NT2/D1 (cell line): Measurements from ENCODE around the gene GOLGA3.

Experiments used
- DNase-seq: peaks from one replicate; pipeline ENCODE4 v3.0.0-alpha.2; 2011; ENCODE audit warnings: low read depth, low spot score
- H3K27me3 ChIP-seq: 2 replicates; pipeline ENCODE4 v1.6.0; 2011; ENCODE audit warnings: mild to moderate bottlenecking; ENCODE audit not compliant: insufficient read length, insufficient read depth
- H3K36me3 ChIP-seq: 2 replicates; pipeline ENCODE4 v1.6.1; 2011; ENCODE audit warnings: mild to moderate bottlenecking, low read length, mixed read lengths; ENCODE audit not compliant: insufficient read depth, insufficient read length
- H3K4me1 ChIP-seq: 2 replicates; pipeline ENCODE4 v1.5.1; 2011; ENCODE audit not compliant: insufficient read depth, insufficient read length
- H3K4me3 ChIP-seq: 2 replicates; pipeline ENCODE4 v1.5.1; 2011; ENCODE audit warnings: low read depth; ENCODE audit not compliant: insufficient read length
- H3K9ac ChIP-seq: 2 replicates; pipeline ENCODE4 v1.6.0; 2011; ENCODE audit warnings: low read depth; ENCODE audit not compliant: insufficient read length
- H3K9me3 ChIP-seq: 2 replicates; pipeline ENCODE4 v1.5.1; 2011; ENCODE audit warnings: mild to moderate bottlenecking, low read length; ENCODE audit not compliant: insufficient read depth
- SUZ12 ChIP-seq: IDR thresholded peaks from 2 replicates; pipeline ENCODE4 v1.6.1; 2011; ENCODE audit not compliant: insufficient read length, insufficient read depth; ENCODE audit errors: extremely low read depth
- YY1 ChIP-seq: IDR thresholded peaks from 2 replicates; pipeline ENCODE4 v1.6.1; 2011; ENCODE audit not compliant: insufficient read length, insufficient read depth
- ZNF274 ChIP-seq: IDR thresholded peaks from 2 replicates; pipeline ENCODE4 v1.6.1; 2011; ENCODE audit warnings: mild to moderate bottlenecking, low read depth, low read length

GOLGA3 gene

DNA sequence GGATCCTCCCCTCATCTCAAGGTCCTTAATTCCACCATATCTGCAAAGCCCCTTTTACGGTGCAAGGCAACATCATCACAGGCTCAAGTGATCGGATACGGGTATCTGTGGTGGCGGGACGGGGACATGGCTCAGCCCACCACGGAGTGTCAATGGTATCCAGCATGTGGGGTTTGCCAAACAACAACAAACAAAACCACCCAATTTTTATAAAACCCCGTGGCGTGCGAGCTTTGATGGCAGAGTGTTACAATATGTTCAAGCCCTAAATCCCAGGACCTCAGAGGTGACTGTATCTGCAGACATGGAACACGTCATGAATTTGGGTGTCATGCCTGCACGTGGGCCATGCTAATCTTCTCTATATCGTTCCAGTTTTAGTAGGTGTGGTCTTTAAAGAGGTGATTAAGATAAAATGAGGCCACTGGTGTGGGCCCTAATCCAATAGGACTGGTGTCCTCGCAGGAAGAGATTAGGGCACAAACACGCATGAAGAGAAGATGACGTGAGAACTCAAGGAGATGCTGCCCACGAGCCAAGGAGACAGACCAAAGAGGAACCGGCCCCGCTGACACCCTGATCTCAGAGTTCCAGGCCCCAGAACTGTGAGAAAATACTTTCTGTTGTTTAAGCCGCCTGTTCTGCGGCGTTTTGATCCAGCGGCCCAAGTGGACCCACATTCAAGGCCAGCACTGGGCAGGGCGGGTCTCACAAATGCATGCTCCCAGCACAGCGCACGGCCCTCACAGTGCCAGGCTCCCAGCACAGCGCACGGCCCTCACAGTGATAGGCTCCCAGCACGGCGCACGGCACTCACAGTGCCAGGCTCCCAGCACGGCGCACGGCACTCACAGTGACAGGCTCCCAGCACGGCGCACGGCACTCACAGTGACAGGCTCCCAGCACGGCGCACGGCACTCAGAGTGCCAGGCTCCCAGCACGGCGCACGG, 6.7 kb upstream of the GOLGA3 start:
- Histone ChIP-seq H3K9me3 (no peaks in the 10 kb centered on the region), H3K4me3 (no peak overlapping the region), H3K36me3 (peaks cover 78% of the 10 kb centered on the region), H3K9ac (no peak overlapping the region), H3K4me1 (no peaks in the 10 kb centered on the region), H3K27me3 (no peaks in the 10 kb centered on the region)
- TF ChIP-seq SUZ12 (no peak), ZNF274 (no peak), YY1 (no peak)
- no peak for DNase-seq

DNA sequence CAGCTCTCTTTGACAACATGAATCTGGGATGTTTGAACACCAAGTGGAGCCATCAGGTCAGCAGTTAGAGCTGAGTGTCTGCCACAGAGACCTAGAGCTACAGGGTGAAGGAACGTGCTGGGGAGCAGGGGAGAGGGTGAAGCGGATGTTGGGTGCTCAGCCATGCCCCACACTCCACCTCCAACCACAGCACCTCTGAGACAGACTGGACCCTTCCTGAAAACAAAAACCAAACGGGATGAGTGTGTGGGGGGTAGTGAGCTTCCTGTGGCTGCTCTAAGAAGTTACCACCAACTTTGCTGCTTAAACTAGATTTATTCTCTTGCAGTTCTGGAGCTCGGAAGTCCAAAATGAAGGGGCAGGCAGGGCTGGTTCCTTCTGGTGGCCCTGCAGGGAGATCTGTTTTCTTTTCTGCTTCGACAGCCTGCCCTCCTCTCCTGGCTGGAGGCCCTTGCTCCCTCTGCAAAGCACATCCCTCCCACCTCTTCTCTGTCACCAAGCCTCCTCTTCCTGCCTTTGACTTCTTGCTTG, 5.6 kb upstream of the GOLGA3 start:
- H3K9me3 ChIP-seq, result no peaks in the 10 kb centered on the region
- DNase-seq, result no peak
- no peaks in the 10 kb centered on the region for H3K27me3 ChIP-seq
- no peaks in the 10 kb centered on the region for H3K4me1 ChIP-seq
- peaks cover 71% of the 10 kb centered on the region for H3K36me3 ChIP-seq
- TF ChIP-seq YY1 (no peak), ZNF274 (no peak), SUZ12 (no peak)
- no peak overlapping the region for H3K4me3 ChIP-seq
- no peak overlapping the region for H3K9ac ChIP-seq

DNA sequence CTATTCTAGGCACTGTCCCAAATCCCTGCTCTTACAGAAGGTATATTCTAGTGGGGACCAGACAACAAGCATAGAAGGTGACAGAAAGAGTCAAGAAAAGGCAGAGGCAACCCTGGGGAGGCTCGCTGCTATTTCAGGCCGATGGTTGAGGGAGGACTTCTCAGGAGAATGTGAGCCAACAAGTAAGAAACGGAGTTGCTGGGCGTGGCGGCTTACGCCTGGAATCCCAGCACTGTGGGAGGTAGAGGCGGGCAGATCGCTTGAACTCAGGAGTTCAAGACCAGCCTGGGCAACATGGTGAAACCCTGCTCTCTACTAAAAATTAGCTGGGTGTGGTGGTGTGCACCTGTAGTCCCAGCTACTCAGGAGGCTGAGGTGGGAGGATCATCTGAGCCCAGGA, 4.7 kb upstream of the GOLGA3 start:
- no peak overlapping the region for H3K4me3 ChIP-seq
- DNase-seq, result no peak
- TF ChIP-seq SUZ12 (no peak), ZNF274 (no peak), YY1 (no peak)
- no peaks in the 10 kb centered on the region for H3K4me1 ChIP-seq
- no peak overlapping the region for H3K9ac ChIP-seq
- no peaks in the 10 kb centered on the region for H3K27me3 ChIP-seq
- no peaks in the 10 kb centered on the region for H3K9me3 ChIP-seq
- H3K36me3 ChIP-seq, result peaks cover 63% of the 10 kb centered on the region

DNA sequence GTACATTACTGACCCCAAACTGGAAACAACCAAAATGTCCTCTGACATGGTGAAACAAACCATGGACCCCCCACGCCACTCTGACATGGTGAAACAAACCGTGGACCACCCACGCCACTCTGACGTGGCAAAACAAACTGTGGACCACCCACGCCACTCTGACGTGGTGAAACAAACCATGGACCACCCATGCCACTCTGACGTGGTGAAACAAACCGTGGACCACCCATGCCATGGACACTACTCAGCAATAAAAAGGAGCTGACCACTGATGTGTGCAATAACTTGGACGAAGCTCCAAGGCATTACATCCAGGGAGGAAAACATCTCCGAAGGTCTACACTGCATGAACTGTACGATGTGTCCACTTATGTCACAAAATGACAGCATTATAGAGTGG, 3.1 kb upstream of the GOLGA3 start:
- H3K9me3 ChIP-seq, result no peaks in the 10 kb centered on the region
- no peak overlapping the region for H3K4me3 ChIP-seq
- peaks cover 57% of the 10 kb centered on the region for H3K36me3 ChIP-seq
- H3K27me3 ChIP-seq, result no peaks in the 10 kb centered on the region
- no peak overlapping the region for H3K9ac ChIP-seq
- no peak for DNase-seq
- no peak for TF ChIP-seq ZNF274
- no peaks in the 10 kb centered on the region for H3K4me1 ChIP-seq

DNA sequence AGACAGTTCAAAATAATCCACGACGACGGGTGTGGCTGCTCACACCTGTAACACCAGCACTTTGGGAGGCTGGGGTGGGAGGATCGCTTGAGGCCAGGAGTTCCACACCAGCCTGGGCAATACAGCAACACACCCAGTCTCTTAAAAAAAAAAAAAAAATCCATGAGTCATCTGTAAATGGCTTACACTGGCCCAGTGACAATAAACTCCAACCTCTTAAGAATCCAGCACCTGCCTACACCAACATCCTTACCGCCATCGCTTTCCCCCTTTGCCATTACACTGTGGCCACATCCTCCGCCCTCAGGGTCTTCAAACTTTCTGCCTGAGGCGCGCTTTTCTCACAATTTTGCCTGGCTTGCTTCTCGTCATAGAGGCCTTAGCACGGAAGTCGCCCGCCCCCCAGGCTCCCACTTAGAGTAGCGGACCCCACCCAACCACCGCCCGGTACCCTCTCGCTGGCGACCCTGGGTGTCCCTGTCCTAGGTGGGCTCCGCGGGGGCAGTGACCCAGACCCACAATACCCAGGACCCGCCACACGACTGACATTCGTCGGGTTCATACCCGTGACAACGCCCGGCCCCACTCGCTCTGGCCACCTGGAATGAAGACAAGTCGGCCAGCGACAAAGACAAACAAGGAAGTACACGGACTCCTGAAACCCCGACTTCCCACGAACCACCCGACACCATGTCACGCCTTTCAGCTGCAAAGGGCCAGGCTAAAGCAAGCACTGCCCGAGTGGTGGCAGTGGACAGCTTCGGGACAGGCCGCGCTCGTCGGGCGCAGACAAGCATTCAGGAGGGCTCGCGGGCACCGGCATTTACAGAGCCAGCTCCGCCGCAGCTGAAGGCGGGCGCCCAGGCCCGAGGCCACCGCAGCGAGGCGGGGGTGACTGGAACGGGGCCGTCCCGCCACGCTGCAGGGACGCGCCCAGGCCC, 636 bp downstream of the GOLGA3 start:
- H3K4me3 ChIP-seq, result peak overlapping the region; percentile 86
- no peaks in the 10 kb centered on the region for H3K27me3 ChIP-seq
- DNase-seq, result no peak
- TF ChIP-seq SUZ12 (no peak), YY1 (no peak), ZNF274 (no peak)
- peak overlapping the region; percentile 98 for H3K9ac ChIP-seq
- no peaks in the 10 kb centered on the region for H3K9me3 ChIP-seq
- no peaks in the 10 kb centered on the region for H3K4me1 ChIP-seq
- peaks cover 66% of the 10 kb centered on the region for H3K36me3 ChIP-seq

DNA sequence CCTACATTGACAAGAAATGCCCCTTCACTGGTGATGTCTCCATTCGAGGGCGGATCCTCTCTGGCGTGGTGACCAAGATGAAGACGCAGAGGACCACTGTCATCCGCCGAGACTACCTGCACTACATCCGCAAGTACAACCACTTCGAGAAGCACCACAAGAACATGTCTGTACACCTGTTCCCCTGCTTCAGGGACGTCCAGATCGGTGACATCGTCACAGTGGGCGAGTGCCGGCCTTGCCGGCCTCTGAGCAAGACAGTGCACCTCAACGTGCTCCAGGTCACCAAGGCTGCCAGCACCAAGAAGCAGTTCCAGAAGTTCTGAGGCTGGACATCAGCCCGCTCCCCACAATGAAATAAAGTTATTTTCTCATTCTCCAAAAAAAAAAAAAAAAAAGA, 2.8 kb downstream of the GOLGA3 start:
- H3K36me3 ChIP-seq, result peaks cover 60% of the 10 kb centered on the region
- H3K9me3 ChIP-seq, result no peaks in the 10 kb centered on the region
- no peak overlapping the region for H3K9ac ChIP-seq
- H3K4me1 ChIP-seq, result no peaks in the 10 kb centered on the region
- DNase-seq, result no peak
- TF ChIP-seq ZNF274 (no peak), YY1 (no peak), SUZ12 (no peak)
- no peak overlapping the region for H3K4me3 ChIP-seq
- H3K27me3 ChIP-seq, result no peaks in the 10 kb centered on the region

DNA sequence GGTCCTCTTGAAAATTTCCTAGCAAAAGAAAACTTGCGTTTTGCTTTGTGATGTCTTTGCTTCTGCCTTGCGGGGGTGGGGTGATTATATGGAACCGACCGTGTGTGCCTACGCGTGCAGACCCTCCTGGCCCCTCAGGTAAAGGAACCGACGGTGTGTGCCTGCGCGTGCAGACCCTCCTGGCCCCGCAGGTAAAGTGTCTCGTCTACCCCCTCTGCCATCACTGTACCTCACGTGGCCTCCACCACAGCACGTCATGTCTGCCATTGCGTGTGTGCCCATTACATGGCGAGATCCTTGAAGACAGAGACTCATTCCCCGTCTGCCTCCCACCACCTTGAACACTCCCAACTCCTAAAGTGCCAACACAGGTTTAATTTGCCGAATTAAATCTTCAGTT, 3.6 kb downstream of the GOLGA3 start:
- H3K36me3 ChIP-seq, result peaks cover 67% of the 10 kb centered on the region
- H3K9ac ChIP-seq, result no peak overlapping the region
- H3K9me3 ChIP-seq, result no peaks in the 10 kb centered on the region
- no peak for TF ChIP-seq SUZ12
- no peak for TF ChIP-seq ZNF274
- no peak for TF ChIP-seq YY1
- no peaks in the 10 kb centered on the region for H3K27me3 ChIP-seq
- H3K4me1 ChIP-seq, result peaks cover 3% of the 10 kb centered on the region
- no peak for DNase-seq
- no peak overlapping the region for H3K4me3 ChIP-seq
